GM18517 (cell line): ENCODE data around the gene IQCF6.
"Not testable (repeated sequence)": the region's sequence is repeated elsewhere in the genome, so short reads cannot be mapped to it uniquely, and the experiment has no call there.

Source experiments
- ATAC-seq: cut with Tn5 transposase; IDR thresholded peaks from one replicate; pipeline ENCODE4 v1.9.1; 2021; ENCODE audit warnings: mild to moderate bottlenecking, moderate library complexity; ENCODE audit not compliant: unreplicated experiment

IQCF6 gene

DNA sequence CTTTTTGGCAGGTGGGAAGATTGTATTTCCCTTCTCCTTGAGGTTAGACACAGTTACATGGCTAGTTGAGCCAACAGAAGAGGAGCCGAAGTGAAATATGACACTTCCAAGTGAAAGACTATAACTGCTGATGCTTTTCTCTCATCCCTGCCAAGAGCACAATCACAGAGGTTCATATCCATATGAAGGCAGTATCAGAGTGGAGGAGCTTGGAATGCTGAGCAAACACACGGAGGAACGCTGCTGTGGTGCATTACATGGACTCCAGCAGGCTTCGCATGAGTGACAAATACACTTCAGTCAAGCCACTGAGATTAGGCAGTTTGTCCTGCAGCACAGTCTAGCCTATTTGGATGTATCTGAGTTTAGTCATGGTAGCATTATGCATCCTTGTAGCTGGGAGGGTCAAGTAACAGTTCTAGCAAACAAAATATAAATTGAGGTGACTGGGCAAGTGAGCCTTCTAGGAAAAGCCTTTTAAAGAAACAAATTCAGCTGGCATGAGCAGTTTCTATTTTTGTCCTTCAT lies 5.4 kb downstream of the IQCF6 start:
- ATAC-seq, result no peak

DNA sequence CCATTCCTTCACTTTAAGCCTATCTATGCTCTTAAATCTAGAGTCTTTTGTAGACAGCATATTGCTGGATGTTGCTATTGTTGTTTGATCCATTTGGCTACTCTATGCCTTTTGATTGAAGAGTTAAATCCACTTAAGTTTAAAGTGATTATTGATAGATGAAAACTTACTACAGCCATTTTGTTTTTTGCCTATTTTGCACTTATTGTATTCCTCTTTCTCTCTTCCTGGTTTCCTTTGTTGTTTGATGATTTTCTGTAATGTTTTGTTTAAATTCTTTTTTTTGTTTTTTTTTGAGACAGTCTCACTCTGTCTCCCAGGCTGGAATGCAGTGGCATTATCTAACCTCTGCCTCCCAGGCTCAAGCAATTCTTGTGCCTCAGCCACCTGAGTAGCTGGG lies 19.8 kb downstream of the IQCF6 start:
- no peak for ATAC-seq

DNA sequence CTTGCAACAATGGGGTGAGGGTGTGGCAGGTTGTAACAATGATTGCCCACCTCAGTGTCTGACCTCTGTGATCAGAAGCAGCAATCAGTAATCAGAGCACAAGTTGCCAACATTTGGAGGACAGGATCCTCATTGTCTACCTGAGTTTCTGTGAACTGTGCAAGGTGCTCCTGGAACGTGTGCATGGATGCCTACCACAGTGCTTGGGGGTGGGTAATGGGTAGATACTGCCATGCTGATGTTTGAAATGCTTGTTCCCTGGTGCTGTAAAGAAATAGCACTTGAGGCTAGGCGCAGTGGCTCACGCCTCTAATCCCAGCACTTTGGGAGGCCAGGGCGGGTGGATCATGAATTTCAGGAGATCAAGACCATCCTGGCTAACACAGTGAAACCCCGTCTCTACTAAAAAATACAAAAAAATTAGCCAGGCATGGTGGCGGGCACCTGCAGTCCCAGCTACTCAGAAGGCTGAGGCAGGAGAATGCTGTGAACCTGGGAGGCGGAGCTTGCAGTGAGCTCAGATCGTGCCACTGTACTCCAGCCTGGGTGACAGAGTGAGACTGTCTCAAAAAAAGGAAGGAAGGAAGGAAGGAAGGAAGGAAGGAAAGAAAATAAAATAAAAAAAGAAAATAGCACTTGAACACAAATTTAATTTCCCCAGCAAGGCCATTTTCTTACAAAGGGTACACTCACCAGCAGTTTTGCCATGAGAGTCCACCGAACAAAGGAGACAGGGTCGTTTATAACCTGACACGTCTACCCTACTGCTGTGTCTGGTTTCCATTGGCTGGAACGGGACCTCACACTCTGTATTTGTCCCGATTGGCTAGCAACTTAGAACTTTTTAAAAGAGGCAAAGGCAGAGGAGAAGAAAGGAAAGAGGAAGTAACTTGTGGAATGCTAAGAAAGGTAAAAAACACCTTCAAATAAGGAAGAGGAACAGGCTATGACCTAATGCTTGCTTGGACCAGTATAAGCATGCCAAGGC lies 25.0 kb downstream of the IQCF6 start:
- ATAC-seq, result not testable (repeated sequence)

DNA sequence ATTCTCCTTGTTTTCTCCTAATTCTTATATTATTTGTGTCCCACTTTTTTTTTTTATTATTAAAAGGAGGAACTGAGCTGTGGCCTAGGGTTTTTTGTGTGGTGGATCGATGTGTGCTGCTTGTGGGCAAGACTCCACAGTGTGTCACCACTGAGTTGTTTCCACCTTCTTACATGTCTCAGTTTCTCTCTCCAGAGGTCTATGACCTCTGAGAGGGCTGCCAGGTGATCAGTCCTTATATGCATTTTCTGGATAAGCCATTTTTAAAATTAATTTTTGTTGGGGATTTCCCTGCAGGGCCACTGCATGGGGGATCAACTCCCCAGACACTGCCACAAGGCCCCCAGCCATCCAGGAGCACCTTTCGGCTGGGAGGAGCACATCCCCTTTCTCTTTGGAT lies 27.8 kb downstream of the IQCF6 start:
- ATAC-seq, result no peak

DNA sequence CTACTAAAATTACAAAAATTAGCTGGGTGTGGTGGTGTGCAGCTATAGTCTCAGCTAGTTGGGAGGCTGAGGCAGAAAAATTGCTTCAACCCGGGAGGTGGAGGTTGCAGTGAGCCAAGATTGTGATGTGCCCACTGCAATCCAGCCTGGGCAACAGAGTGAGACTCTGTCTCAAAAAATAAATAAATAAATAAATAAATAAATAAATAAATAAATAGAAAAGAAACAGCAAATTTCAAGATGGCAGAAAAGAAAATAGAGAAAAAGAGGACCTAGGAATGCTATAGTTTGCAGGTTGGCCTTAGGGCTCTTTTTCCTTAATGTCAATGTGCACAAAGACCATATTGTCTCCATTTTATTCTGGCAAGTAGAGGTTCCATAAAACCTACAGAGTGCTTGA lies 28.2 kb downstream of the IQCF6 start:
- no peak for ATAC-seq

DNA sequence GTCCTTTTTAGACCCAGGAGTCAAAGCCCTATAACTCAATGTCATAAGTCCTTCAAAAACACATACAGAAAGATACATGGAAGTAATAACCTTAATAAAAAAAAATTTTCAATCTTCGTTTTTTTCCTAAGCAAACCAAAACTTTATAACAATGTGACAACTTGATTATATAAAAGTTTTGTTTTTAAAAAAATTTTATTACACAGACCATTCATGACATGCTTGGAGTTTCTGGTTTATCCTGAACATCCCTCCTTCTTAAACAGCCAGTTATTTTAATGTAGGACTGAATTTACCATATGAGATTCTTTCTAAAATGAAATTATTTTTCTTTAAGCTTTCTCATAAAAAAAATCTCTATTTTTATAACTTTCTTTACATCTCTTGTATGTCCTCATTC lies 30.7 kb downstream of the IQCF6 start:
- no peak for ATAC-seq

DNA sequence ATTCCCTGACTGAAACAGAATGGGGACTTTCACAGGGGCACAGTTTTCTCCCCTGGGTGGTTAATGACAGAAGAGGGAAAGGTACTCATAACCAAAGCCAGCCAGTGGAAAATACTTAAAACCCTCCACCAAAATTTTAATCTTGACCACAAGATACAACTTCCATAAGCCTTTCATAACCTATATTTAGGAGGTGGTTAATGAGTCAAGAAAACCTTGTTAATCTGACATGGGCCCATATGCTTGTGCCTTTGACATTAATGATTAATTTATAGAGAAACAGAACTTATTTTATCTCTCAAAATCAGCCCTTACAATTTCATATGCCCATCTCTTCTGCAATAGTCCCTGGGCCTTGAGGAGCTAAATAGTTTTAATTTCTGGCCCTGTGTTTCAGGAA lies 31.2 kb downstream of the IQCF6 start:
- ATAC-seq, result no peak

DNA sequence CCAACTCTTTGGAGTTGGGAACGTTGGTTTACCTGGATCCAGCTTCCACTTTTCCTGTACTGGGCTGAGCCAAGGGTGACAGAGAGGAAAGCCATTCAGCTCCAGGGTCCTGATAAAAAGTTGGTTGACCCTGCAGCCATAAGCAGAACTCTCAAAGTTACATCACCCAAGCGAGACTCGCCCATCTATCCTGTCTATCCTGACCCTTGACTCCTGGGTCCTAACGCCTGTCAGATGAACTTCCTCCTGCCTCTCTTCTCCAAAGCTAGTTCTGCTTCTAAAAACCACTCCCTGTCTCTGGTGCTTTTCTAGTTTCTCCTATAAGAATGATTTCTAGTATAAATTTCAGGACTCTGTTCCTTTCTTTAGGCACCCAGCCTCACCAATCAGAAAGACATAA lies 36.1 kb downstream of the IQCF6 start:
- ATAC-seq, result not testable (repeated sequence)

DNA sequence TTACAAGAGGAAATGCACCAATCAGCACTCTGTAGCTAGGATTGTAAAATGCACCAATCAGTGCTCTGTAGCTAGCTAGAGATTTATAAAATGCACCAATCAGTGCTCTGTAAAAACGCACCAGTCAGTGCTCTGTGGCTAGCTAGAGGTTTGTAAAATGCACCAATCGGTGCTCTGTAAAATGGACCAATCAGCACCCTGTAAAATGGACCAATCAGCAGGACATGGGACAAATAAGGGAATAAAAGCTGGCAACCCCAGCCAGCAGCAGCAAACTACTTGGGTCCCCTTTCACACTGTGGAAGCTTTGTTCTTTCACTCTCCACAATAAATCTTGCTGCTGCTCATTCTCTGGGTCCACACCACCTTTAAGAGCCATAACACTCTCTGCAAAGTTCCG lies 36.7 kb downstream of the IQCF6 start:
- ATAC-seq, result not testable (repeated sequence)

DNA sequence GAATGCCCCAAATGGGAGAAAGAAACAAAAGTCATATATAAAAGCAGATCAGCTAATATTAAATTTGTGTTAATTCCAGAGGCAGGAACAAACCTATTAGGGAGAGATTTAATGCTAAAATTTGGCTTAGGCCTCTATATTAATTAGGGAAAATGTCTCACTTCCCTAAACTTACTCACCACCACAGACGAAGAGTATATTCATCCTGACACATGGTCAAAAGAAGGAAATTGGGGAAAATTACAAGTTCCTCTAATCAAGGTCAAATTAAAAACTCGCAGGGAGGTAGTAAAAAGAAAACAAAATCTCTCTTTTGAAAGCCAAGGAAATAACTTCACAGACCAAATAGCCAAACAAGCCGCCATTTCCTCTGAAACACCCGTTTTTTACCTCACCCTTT lies 39.9 kb downstream of the IQCF6 start:
- no peak for ATAC-seq

DNA sequence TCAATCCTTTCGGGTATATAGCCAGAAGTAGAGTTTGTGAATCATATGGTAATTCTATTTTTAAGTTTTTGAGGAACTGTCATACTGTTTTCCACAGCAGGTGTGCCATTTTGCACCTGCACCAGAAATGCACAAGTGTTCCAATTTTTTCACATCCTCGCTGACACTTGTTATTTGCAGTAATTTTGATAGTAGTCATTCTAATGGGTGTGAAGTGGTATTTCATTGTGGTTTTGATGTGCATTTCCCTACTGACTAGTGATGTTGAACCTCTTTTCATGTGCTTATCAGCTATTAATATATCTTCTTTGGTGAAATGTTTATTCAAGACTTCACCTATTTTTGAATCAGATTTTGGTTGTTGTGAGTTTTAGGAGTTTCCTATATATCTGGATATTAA lies 43.1 kb downstream of the IQCF6 start:
- no peak for ATAC-seq

DNA sequence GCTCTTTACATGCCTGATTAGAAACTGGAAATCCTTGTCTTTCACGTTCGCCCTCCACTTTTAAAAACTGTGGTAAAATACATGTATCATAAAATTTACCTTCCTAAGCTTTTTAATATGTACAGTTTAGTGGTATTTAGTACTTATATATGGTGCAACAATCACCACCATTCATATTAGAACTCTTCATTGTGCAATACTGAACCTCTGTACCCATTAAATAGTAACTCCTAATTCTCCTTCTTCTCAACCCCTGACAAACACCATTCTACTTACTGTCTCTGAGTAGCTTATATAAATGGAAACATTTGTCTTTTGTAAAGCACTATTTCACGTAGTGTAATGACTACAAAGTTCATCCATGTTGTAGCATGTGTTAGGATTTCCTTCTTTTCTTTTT lies 44.0 kb downstream of the IQCF6 start:
- no peak for ATAC-seq

DNA sequence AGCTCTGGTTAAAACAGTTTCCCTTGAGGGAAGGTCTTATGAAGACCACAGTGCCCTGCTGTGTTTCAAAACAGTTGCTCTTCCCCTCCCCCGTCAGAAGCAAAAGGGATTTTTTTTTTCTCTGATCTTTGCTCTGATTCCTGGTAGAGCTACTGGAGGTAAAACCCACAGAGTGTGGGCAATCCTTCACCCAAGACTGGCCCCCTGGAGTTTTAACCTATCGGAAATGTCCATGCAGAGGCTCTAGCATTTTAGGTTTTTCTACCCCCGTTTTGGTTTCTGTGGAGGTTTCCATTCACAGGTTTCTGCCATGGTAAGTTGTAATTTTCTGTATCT lies 44.5 kb downstream of the IQCF6 start:
- no peak for ATAC-seq

DNA sequence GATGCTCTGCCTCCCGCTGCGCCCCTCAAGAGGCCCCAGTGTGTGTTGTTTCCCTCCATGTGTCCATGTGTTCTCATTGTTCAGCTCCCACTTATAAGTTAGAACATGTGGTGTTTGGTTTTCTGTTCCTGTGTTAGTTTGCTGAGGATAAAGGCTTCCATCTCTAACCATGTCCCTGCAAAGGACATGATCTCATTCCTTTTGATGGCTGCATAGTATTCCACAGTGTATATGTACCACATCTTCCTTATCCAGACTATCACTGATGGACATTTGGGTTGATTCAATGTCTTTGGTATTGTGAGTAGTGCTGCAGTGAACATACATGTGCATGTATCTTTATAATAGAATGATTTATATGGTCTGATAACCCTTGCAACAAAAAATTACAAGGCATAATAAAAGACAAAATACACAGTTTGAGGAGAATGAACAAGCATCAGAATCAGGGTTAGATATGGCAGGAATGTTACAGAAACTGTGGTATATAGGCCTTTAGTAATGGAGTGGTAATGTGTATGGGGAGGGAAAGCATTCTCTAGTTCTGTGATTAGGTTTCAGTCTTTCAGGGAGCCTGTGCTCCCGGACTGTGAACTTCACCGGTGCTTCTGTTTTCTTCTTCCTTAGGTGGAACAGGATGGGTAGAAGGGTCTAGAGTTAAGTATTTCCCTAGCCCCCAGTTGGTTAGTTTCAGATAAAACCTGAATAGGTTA lies 45.0 kb downstream of the IQCF6 start:
- ATAC-seq, result no peak

DNA sequence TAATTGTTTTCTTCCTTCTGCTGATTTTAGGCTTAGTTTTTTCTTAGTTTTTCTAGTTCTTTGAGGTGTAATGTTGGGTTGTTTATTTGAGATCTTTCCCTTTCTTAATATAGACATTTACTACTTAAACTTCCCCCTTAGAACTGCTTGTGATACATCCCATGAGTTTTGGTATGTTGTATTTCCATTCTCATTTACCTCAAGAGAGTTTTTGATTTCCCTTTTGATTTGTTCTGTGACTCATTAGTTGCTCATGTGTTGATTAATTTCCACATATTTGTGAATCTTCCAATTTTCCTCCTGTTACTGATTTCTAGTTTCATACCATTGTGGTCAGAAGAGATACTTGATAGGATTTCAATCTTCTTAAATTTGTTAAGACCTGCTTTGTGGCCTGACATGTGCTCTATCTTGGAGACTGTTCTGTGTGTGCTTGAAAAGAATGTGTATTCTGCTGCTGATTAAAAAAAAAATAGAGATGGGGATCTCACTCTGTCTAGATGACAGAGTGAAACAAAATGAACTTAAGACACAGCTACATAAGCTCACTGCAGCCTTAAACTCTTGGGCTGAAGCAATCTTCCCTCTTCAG lies 49.9 kb downstream of the IQCF6 start:
- ATAC-seq, result no peak
